Activated T-helper 17 cell treated with anti-CD3 and anti-CD28 coated beads, Interleukin-2, amount 50 U/mL, for 72 hours (primary cell): ENCODE data around the gene STN1. TPM values are rescaled to one million over a fixed set of nuclear protein-coding genes. Genes with fewer than 3 reads are reported as not detected.

Source experiments
- ATAC-seq: fragments of 150-1000 bp; cut with Tn5 transposase; replicated peaks from 2 replicates; pipeline ENCODE4 v1.10.0; 2021; ENCODE audit warnings: mild to moderate bottlenecking, moderate library complexity
- H3K27ac Mint-ChIP-seq: one replicate; pipeline ENCODE4 v1.8.0; 2022; ENCODE audit warnings: mixed read lengths
- H3K27me3 Mint-ChIP-seq: one replicate; pipeline ENCODE4 v1.8.0; 2022; ENCODE audit warnings: mixed read lengths
- H3K36me3 Mint-ChIP-seq: one replicate; pipeline ENCODE4 v1.8.0; 2022; ENCODE audit warnings: low read depth, mild to moderate bottlenecking, mixed read lengths
- H3K4me1 Mint-ChIP-seq: one replicate; pipeline ENCODE4 v1.8.0; 2022; ENCODE audit warnings: mixed read lengths
- H3K4me3 Mint-ChIP-seq: one replicate; pipeline ENCODE4 v1.8.0; 2022; ENCODE audit warnings: mild to moderate bottlenecking, mixed read lengths
- H3K9me3 Mint-ChIP-seq: one replicate; pipeline ENCODE4 v1.8.0; 2022; ENCODE audit warnings: mixed read lengths
- total RNA-seq, 2 donors: library from RNA; stranded (reverse); gene quantifications; one replicate each; pipeline ENCODE4 v1.2.3, GENCODE V29; 2022

Gene STN1
- total RNA-seq, 2 donors from 2014 or later: 41.9 to 45.4 TPM

DNA sequence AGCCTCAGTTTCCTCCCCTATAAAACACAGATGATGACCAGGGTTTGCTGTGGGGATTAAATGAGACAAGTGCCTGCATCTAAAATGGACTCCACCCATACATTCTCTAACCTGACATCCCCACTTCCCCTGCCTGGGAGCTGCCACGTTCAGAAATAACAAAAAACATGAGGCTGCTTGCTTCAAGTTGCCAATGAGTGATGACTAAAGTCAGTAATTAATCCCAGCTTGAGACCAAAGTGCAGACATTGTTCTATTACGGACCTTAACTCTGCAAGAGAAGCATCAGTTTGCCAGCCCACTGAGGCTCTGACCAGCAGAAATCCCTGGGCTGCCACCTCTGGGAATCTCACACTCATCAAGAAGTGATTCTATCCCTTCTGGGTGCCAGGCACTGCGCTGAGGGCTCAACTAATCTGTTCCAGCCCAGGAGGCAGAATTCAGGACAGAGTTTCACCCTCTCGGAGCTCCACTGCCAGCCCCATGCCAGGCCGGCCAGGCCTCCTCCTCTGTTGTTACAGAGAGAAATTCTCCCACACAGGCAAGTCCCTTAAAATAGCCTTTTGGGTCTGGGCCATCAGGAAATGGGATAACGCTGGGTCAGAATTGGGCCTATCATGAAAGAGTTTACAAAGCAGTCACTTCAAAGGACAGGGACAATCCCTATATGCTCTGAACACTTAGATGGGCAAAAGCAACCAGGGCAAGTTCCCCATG is 74.0 kb downstream of the STN1 start:
- peaks cover 19% of the 10 kb centered on the region for H3K4me1 Mint-ChIP-seq
- ATAC-seq: no peak
- H3K9me3 Mint-ChIP-seq: no peaks in the 10 kb centered on the region
- no peak overlapping the region for H3K4me3 Mint-ChIP-seq
- H3K27ac Mint-ChIP-seq: no peak overlapping the region
- no peaks in the 10 kb centered on the region for H3K27me3 Mint-ChIP-seq
- H3K36me3 Mint-ChIP-seq: no peaks in the 10 kb centered on the region

DNA sequence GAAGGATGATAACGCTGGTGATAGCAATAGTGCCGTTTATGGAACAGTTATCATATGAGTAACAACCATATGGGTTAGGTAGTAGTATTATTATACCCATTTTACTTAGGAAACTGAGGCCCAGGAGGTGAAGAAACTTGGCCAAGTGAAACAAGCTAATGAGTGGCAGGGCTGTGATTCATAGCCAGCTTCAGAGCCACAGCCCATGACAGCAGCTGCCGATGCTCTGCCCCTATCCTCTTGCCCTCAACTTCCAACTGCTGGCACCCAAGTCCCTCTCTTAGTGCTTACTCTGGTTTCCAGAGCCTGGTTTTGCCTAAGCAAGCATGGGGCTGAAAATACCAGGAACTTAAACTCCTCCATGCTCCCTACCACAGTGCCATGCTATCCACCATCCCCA is 74.9 kb downstream of the STN1 start:
- peak; percentile 62 for ATAC-seq

DNA sequence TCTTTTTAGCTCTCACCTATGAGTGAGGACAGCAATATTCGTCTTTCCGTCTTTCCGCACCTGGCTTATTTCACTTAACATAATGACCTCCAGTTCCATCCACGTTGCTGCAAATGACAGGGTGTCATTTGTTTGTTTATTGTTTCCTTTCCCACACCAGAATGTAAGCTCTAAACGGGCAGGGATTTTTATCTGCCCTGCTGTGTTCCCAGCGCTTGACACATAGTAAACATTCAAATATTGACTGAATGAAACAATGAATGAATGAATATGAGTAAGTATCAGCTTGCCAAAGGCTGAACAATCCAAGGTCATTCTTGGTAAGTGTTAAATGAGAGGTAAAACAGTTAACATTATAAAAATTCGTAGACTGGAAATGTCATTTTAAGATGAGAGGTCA is 75.4 kb downstream of the STN1 start:
- no peak overlapping the region for H3K4me3 Mint-ChIP-seq
- H3K27me3 Mint-ChIP-seq: no peaks in the 10 kb centered on the region
- no peaks in the 10 kb centered on the region for H3K36me3 Mint-ChIP-seq
- no peak for ATAC-seq
- H3K27ac Mint-ChIP-seq: no peak overlapping the region
- no peaks in the 10 kb centered on the region for H3K9me3 Mint-ChIP-seq
- peaks cover 19% of the 10 kb centered on the region for H3K4me1 Mint-ChIP-seq

More for the DNA sequence above, 74.9 kb downstream of the STN1 start:
- Mint-ChIP-seq H3K9me3 (no peaks in the 10 kb centered on the region), H3K27me3 (no peaks in the 10 kb centered on the region), H3K36me3 (no peaks in the 10 kb centered on the region), H3K4me3 (no peak overlapping the region), H3K4me1 (peaks cover 19% of the 10 kb centered on the region), H3K27ac (no peak overlapping the region)

DNA sequence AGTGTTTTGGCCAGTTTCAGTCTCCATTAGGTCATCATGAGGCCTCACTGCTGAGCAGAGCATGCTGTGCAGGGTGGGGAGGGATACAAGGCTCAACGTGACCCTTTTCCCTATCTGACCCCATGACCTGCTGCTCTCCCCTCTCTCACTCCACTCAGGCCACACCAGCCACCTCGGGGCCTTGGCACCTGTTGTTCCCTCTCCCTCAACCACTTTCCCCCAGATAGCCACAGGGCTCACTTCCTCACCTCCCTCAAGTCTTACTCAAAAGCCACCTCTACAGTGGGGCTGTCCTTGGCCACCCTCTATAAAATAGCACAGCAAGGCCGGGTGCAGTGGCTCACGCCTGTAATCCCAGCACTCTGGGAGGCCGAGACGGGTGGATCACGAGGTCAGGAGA is 76.5 kb downstream of the STN1 start:
- H3K27ac Mint-ChIP-seq: no peak overlapping the region
- no peak overlapping the region for H3K4me3 Mint-ChIP-seq
- no peaks in the 10 kb centered on the region for H3K9me3 Mint-ChIP-seq
- no peaks in the 10 kb centered on the region for H3K27me3 Mint-ChIP-seq
- H3K36me3 Mint-ChIP-seq: no peaks in the 10 kb centered on the region
- peaks cover 17% of the 10 kb centered on the region for H3K4me1 Mint-ChIP-seq
- no peak for ATAC-seq

DNA sequence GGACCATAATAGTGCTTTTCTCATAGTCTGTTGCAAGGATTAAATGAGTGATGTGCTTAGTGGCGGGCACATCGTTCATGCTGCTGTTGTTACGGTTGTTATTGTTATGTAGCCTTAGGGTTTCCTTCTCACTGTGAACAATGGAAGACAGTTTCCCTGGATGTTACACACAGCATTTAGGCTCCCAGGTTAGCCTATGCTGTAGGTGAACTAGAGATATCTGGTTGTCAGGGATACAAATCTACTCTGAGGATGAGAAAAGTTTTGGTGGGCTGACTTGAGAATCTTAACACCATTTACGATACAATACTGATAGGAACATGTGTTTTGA is 77.3 kb downstream of the STN1 start:
- Mint-ChIP-seq H3K27me3 (no peaks in the 10 kb centered on the region), H3K27ac (no peak overlapping the region), H3K36me3 (no peaks in the 10 kb centered on the region), H3K9me3 (no peaks in the 10 kb centered on the region), H3K4me3 (no peak overlapping the region), H3K4me1 (peaks cover 9% of the 10 kb centered on the region)
- no peak for ATAC-seq

DNA sequence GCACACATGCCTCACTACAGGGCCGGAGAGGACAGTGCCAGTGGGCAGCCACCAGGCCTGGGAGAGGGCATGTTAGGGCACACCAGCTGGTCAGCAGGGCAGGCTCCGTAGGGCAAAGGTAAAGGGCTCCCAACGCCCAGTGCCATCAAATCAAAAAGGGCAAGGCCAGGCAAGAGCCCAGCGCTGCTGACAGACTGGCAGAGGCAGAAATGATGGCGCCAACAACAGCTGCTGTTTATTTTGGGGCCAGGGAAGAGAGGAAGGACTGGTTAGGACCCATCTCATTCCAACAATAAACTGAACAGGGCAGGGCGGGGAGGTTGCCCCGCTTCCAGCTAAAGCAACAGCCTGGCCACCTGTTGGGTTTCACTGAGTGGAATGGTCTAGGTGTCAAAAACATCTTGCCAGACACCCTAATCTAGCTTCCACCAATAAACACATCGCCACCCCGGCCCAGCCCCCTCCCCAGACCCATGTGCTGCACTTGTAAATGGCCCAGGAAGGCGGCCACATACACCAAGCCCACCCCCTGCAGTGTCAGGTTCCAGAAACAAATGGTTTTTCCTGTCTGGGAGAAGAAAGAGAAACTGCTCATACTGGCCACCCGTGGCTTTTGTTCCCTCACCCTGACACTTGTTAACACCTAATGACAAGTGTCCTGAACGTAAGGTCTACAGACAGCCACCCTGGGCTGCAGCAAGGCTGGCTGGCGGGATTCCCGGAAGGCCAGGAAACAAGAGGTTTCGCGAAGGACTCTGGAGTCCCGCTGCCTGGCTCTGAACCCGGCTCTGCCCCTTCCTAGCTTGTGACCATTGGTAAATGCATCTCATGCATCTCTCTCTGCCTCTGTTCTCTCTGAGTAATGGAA is 77.9 kb downstream of the STN1 start:
- no peaks in the 10 kb centered on the region for H3K9me3 Mint-ChIP-seq
- H3K27ac Mint-ChIP-seq: no peak overlapping the region
- H3K27me3 Mint-ChIP-seq: no peaks in the 10 kb centered on the region
- no peak for ATAC-seq
- no peaks in the 10 kb centered on the region for H3K36me3 Mint-ChIP-seq
- H3K4me3 Mint-ChIP-seq: no peak overlapping the region
- H3K4me1 Mint-ChIP-seq: peaks cover 4% of the 10 kb centered on the region

DNA sequence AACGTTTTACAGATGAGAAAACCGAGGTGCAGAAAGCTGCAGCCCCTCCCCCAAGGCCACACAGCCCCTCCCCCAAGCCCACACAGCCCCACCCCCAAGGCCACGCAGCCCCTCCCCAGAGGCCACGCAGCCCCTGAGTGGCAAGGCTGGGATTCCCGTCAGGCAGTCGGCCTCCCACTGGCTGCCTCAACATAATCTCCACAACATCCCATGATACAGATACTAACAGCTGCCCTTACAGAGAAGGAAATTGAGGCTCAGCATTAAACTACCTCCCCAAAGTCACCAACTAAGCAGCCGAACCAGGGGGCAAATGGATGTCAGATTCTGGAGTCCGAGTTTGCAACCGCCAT is 78.5 kb downstream of the STN1 start:
- Mint-ChIP-seq H3K27ac (no peak overlapping the region), H3K4me3 (no peak overlapping the region), H3K27me3 (no peaks in the 10 kb centered on the region), H3K9me3 (no peaks in the 10 kb centered on the region), H3K4me1 (peaks cover 4% of the 10 kb centered on the region), H3K36me3 (no peaks in the 10 kb centered on the region)
- no peak for ATAC-seq

DNA sequence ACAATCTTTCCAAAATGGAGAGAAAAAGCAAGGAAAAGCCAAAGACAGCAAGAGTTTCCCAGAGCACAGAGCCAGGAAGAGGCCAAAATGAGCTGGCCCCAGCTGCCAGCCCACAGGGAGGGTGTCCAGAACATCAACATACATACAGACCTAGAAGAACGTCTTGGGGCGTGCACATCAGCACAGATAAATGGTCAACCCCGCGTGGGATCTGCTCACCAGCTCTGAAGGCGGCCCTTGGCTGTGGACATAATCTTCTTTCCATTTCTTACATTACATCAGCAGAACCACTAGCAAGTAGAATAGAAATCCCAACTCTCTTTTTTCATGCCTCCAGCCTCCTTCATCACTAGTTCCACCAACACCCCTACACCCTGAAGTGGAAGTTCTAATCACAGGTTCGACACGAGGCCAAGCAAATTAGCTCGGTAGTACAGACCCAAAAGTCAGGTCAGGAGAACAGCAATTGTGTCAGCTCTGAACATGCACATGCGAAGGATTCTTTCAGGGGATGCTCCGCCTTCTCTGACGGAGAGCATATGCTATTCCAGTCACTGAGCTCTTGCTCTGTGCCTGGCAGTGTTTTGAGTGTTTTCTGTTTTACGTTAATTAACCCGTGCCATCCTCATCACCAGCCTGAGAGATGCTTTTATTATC is 79.0 kb downstream of the STN1 start:
- Mint-ChIP-seq H3K9me3 (no peaks in the 10 kb centered on the region), H3K27me3 (no peaks in the 10 kb centered on the region), H3K4me3 (no peak overlapping the region), H3K27ac (no peak overlapping the region), H3K36me3 (no peaks in the 10 kb centered on the region), H3K4me1 (peaks cover 4% of the 10 kb centered on the region)
- ATAC-seq: no peak

DNA sequence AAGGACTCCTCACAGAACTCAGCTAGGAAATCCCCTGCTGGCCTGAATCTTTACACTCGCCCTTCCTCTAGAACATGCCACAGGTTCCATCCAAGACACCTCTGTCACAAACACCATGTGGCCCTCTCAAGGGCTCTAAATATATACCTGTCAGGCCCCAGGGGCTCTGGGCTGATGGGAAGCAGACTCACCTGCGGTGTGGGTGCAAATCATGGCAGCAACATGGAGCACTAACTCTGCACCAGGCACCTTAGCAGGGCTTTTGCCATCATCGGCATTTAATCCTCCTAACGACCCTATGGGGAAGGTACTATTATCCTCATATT is 80.0 kb downstream of the STN1 start:
- H3K9me3 Mint-ChIP-seq: no peaks in the 10 kb centered on the region
- H3K27ac Mint-ChIP-seq: no peak overlapping the region

DNA sequence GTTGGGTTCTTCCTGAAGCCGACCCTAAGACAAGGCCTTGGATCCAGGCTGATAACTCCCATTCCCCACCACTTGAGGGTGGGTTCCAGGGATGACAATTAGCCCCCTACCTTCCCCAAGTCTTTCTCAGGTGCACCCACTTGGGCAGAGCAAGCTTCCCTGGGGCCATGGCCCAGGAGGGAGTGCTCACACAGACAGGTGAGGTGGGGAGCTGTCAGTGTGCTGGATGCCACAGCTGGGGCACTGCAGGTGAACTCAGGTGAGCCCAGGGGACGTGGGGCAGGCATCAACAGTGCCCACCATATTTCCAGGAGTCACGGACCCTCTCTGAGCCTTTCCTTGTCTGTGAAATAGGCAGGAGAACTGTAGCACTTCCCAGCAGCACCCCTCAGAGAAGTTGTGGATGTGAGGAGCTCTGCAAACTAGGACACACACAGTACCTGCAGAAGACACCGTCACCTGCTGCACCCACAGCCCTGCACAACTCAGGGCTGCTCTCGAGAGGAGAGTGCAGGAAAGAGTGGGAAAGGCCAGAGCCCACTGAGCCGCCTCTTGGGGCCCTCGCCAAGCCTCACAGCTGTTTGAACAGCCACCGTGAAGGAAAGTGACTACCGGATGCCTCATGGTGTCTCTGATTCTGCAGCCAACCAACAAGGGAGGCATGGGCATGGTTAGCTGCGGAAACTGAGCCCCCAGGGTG is 80.5 kb downstream of the STN1 start:
- peaks cover 2% of the 10 kb centered on the region for H3K4me1 Mint-ChIP-seq
- H3K36me3 Mint-ChIP-seq: no peaks in the 10 kb centered on the region

More for the DNA sequence above, 80.0 kb downstream of the STN1 start:
- no peak overlapping the region for H3K4me3 Mint-ChIP-seq
- peaks cover 4% of the 10 kb centered on the region for H3K4me1 Mint-ChIP-seq
- H3K27me3 Mint-ChIP-seq: no peaks in the 10 kb centered on the region
- no peak for ATAC-seq
- no peaks in the 10 kb centered on the region for H3K36me3 Mint-ChIP-seq

DNA sequence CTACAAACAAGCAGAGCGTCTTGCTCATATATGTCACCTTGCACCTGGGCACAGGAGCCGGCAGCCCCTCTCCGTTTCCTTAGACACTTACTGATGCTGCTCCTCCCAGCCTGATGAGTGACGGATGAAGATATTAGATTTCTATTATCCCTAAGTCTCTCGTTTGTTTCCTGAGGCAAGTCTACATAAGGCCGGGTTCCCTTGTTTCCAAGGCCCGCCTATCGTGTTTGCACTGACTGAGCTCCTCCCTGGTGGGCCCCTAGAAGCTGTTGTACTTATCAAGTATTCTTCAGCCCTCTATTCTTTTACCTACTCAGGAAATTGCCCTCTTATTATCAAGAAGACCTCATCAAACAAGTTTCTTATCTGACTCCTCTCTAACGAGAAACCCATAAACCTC is 81.1 kb downstream of the STN1 start:
- Mint-ChIP-seq H3K4me3 (no peak overlapping the region), H3K27me3 (no peaks in the 10 kb centered on the region), H3K36me3 (no peaks in the 10 kb centered on the region)

More for the DNA sequence above, 80.5 kb downstream of the STN1 start:
- no peak for ATAC-seq
- Mint-ChIP-seq H3K4me3 (no peak overlapping the region), H3K27ac (no peak overlapping the region), H3K9me3 (no peaks in the 10 kb centered on the region), H3K27me3 (no peaks in the 10 kb centered on the region)

DNA sequence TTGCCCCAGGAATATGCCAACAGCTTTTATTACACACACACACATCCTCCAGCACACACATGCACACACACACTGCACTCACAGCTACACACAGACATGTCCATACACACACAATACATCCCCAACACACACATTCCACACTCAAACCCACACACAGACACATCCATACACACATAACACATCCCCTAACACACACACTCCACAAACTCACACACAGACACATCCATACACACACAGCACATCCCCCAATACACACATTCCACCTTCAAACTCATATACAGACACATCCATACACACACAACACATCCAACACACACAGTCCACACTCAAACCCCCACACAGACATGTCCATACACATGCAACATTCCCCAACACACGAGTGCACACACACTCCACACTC is 81.7 kb downstream of the STN1 start:
- ATAC-seq: no peak
- no peak overlapping the region for H3K27ac Mint-ChIP-seq
- no peaks in the 10 kb centered on the region for H3K4me1 Mint-ChIP-seq
- H3K36me3 Mint-ChIP-seq: no peaks in the 10 kb centered on the region
- no peaks in the 10 kb centered on the region for H3K9me3 Mint-ChIP-seq
- H3K4me3 Mint-ChIP-seq: no peak overlapping the region
- no peaks in the 10 kb centered on the region for H3K27me3 Mint-ChIP-seq

More for the DNA sequence above, 81.1 kb downstream of the STN1 start:
- Mint-ChIP-seq H3K9me3 (no peaks in the 10 kb centered on the region), H3K4me1 (no peaks in the 10 kb centered on the region), H3K27ac (no peak overlapping the region)
- ATAC-seq: no peak

DNA sequence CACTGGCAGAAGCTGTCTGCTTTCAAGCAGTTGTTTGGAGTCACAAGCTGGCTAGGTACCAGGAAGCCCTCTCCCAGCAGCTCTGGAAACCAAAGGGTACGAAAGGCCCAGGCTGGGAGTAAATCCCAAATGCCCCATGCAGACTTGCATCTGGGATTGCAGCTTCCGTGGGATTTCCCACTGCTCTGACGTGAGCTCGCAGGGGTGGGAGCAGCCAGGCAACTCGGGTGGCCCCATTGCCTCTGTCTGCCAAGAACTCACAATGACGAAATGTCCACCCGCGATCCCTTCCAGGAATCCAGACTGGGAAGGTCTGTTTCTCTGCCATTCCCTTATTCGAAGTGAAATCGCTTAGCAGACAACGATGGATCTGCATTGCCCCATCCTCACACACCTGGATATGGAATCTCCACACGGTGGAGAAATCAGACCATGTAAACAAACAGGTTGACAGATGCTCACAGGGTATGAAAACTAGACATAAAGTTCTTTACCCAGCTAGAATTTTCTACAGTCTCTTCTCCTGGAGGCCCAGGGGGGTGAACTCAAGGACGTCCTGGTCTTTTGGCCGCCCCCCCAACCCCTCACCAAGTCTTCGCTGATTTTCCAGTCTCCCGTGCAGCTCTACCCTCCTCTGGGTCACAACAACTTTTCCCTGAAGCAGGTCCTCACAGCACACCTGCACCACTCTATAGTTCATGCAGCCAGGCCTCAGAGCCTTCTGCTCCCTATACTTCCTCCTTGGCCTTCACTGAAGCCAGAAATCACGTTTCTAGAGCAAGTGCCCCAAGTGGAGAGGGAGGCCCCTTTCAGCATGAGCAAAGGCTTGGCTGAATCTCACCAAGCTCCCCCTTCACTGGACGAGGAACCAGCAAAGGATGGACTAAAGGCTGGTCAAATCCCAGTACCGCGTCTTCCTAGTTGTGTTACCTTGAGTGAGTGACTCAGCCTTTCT is 82.6 kb downstream of the STN1 start:
- Mint-ChIP-seq H3K36me3 (no peaks in the 10 kb centered on the region), H3K9me3 (no peaks in the 10 kb centered on the region), H3K27ac (no peak overlapping the region), H3K4me1 (no peaks in the 10 kb centered on the region), H3K4me3 (no peak overlapping the region), H3K27me3 (peaks cover 4% of the 10 kb centered on the region)
- no peak for ATAC-seq
